HG03196 (cell line): ENCODE results near the gene TMC1.
"Not testable (repeated sequence)": the region's sequence is repeated elsewhere in the genome, so short reads cannot be mapped to it uniquely, and the experiment has no call there.

Experiments used
- ATAC-seq: cut with Tn5 transposase; IDR thresholded peaks from one replicate; pipeline ENCODE4 v1.9.1; 2021; ENCODE audit not compliant: unreplicated experiment

The TMC1 gene

DNA sequence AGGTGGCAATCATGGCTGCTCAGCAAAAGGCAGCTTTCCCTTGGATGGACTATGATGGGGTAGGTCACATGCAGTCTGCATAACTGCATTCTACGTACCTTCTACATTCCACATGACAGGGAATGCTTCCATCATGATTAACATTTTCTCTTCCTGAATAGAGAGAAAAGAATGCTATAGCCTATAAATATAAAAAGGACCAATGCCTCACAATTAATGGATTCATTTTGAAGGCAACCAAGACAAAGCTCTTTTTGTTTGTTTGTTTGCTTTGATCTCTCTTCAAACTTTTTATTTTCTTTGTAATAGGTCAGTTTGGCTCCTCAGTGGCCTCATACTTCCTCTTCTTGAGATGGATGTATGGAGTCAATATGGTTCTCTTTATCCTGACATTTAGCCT is 230.1 kb downstream of the TMC1 start:
- ATAC-seq = no peak

GRCh38 chr9:72753266-72753893 is 232.0 kb downstream of the TMC1 start:
- ATAC-seq = no peak

DNA sequence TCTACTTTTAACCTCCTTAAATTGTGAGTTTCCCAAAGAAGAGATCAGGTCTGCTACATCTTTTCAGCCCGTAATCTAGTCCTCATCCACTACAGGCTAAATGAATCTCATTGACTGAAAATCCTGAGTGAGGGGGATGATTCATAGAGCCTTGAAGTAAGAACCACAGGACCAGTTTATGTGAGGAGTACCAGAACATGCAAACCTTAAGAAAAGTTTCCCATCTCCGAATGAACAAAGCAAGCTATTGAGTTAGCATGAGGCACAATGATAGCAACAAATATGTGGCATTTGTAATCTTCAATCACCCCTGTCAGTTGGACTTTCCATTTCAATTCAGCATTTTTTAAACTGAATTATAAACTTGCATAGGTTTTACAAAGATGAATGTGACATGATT is 234.4 kb downstream of the TMC1 start:
- ATAC-seq = no peak

- ATAC-seq = no peak
Measured at GRCh38 chr9:72758944-72759343, 237.5 kb downstream of the TMC1 start.

DNA sequence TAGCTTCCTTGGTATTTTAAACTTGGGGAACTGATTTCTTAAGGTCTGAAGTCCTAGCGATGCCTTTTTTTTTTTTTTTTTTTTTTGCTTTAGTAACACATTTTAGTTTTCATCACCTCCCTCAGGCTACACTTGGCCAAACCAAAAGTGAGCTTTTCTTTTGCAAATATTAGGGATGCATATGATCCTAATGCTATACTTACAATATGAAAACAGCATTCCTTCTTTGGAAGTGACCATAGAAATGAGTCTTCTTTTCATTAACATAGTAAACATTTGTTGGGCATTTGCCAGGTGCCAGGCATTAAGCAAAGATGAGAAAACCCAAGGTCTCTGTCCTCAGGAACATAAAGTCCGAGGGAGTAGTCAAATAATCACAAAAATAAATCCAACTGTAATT is 241.6 kb downstream of the TMC1 start:
- no peak for ATAC-seq

DNA sequence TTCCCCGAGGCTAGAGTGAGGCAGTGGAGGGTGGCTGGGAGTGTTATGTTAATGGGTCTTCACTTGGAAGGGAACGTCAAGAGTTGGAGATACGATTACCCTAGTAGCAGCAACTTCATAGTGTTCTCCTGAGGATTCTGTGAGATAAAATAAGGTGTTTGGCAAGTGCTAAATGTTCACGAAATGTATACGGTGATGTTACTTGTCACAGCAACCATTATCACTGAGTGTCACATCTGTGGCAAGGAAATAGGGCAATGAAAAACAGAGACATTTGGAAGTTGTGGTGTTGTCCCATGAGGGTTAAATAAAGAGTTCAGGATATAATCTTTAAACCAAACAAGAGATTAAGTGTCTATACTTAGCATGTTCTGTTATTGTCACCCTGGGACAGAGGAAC is 248.1 kb downstream of the TMC1 start:
- no peak for ATAC-seq

- ATAC-seq = no peak
Measured at GRCh38 chr9:72772661-72773060, 251.3 kb downstream of the TMC1 start.

DNA sequence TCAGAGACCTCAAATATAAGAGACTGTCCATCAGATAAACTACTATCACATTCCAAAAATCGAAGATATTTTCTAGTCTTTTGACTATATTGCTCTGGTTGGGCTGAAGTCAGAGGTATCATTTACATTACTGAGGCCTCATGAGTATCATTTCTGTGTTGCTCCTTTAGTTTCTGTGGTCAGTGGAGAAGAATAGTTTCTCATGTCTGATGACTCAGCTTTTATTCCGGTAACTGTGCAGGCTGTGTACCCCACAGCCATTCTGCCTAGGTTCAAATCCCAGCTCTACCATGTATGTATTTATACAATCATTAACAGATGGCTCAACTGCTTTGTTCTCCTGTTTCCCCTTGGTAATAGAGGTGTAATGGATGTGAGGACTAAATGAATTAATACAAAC is 252.2 kb downstream of the TMC1 start:
- no peak for ATAC-seq

DNA sequence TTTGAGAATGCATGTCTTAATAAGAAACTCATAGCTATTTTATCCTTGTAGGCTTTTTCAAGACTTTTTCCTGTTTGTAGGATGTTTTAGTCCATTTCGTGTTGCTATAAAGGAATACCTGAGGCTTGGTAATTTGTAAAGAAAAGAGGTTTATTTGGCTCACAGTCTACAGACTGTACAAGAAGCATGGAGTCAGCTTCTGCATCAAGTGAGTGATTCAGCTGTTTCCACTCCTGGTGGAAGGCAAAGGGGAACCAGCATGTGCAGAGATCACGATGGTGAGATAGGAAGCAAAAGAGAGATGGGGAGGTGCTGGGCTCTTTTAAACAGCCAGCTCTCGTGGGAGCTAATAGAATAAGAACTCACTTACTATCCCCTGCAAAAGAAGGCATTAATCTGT is 254.2 kb downstream of the TMC1 start:
- no peak for ATAC-seq

GRCh38 chr9:72779614-72780013 is 258.2 kb downstream of the TMC1 start:
- no peak for ATAC-seq

- no peak for ATAC-seq
Measured at GRCh38 chr9:72786948-72787347, 265.5 kb downstream of the TMC1 start.

GRCh38 chr9:72788966-72789735 is 267.7 kb downstream of the TMC1 start:
- no peak for ATAC-seq

- no peak for ATAC-seq
Measured at GRCh38 chr9:72789885-72790284, 268.5 kb downstream of the TMC1 start.

- ATAC-seq = no peak
Measured at GRCh38 chr9:72790989-72791388, 269.6 kb downstream of the TMC1 start.

GRCh38 chr9:72791436-72791835 is 270.0 kb downstream of the TMC1 start:
- no peak for ATAC-seq

DNA sequence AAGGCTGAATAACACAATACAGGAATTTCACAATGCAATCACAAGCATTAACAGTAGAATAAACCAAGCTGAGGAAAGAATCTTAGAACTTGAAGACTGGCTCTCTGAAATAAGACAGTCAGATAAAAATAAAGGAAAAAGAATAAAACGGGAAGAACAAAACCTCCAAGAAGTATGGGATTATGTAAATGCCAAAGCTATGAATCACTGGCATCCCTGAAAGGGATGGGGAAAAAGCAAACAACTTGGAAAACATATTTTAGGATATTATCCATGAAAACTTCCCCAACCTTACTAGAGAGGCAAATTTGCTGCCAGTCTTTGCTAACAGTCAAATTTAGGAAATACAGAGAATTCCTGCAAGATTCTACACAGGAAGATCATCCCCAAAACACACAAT is 273.5 kb downstream of the TMC1 start:
- ATAC-seq = no peak

DNA sequence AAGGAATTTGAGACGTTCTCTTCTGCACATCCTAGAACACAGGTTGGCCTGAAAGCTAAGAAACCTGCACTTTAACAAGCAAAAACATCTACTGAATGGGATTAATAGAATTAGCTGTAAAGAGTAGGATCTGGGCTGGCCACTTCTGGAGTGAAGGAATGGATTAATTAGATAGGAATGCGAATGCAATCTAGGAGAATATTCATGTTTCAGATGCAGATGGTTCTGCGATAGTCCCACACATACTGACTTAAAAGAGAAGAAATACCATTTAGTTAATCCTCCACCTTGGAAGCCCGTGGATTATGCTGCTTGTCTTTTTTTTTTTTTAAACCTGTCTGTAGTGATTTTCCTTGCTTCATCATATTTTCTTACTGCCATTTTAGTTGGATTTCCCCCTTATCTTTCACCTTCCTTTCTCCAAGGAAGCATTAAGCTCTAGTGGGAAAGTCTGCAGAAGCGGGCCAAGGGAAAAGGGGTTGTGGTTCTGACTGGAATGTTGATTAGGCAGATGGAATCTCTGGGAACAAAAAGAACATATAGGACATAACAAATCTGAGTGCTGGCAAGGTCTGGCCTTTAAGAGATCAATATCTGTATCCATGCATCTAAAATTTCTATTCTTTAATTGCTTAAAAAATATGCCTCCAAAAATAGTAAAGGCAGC is 279.1 kb downstream of the TMC1 start:
- no peak for ATAC-seq

- ATAC-seq = no peak
Measured at GRCh38 chr9:72805238-72805637, 283.8 kb downstream of the TMC1 start.

DNA sequence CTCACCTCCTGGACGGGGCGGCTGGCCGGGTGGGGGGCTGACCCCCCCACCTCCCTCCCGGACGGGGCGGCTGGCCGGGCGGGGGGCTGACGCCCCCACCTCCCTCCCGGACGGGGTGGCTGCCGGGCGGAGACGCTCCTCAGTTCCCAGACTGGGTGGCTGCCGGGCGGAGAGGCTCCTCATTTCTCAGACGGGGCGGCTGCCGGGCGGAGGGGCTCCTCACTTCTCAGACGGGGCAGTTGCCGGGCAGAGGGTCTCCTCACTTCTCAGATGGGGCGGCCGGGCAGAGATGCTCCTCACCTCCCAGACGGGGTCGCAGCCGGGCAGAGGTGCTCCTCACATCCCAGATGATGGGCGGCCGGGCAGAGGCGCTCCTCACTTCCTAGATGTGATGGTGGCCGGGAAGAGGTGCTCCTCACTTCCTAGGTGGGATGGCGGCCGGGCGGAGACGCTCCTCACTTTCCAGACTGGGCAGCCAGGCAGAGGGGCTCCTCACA is 285.0 kb downstream of the TMC1 start:
- ATAC-seq = not testable (repeated sequence)

DNA sequence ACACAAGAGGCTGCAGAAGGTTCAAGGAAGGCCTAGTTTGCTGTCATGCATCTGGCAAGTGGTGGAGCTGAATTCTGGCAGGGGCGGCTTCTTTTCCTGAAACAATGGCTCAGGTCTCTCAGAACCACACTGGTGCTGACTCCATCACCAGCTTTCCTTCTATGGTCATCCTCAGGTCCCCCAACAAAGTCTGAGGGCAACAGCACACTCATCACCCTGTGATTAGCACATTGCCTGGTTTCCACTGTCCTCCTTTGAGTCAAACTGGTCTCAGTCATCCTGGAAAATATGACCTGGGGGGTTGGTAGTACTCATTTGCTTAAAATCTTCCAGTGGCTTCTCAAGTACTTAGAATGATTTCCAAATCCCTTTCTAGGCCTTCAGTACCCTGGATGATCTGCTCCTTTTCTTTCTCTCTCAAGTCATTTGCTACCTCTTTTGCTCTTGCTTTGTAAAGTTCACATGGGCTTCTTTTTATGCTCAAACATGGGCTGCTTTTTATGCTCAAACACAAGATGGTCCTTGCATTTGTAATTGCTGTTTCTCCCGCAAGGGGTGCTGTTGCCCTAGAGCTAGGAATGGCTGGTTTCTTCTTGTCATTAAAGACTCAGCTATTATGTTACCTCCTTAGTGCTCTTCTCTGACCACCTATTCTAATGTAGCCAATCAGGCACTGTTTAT is 286.5 kb downstream of the TMC1 start:
- ATAC-seq = no peak

GRCh38 chr9:72808446-72808768 is 287.0 kb downstream of the TMC1 start:
- no peak for ATAC-seq

DNA sequence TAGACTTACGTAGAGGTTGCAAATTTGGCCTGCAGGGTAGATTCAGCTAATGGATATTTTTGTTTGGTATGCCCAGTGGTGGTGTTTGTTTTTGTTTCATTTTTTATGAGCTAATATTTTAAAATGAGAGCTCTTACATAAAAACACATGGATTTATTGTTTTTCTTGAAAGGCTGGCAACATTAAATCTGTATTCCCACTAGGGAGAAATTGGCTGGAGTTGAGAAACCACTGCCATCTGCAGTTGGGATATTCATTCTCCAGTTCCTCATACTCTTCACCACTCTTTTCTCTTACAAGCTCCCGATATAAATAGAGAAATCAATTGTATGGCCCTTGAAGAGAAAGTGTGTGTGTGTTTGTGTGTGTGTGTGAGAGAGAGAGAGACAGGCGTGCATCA is 288.2 kb downstream of the TMC1 start:
- no peak for ATAC-seq
